Loucy (cell line): Measurements from ENCODE around the gene SLC13A1.

Experiments
- H2AFZ ChIP-seq: fragments of 200-600 bp; sonication (generic); 2 replicates; pipeline ENCODE4 v1.6.0; 2016; ENCODE audit warnings: antibody characterized with exemption, mild to moderate bottlenecking, low read length, moderate library complexity
- H3F3A ChIP-seq: fragments of 200-600 bp; 2 replicates; pipeline ENCODE4 v1.6.0; 2016; ENCODE audit warnings: antibody characterized with exemption, low read depth, mild to moderate bottlenecking
- H3K27me3 ChIP-seq: fragments of 200-600 bp; sonication (generic); 2 replicates; pipeline ENCODE4 v1.6.1; 2014; ENCODE audit warnings: low read length, mild to moderate bottlenecking; ENCODE audit not compliant: insufficient read depth, poor library complexity, severe bottlenecking
- H3K36me3 ChIP-seq: fragments of 200-600 bp; sonication (generic); 2 replicates; pipeline ENCODE4 v1.6.1; 2016; ENCODE audit warnings: low read length; ENCODE audit not compliant: insufficient read depth
- H3K4me1 ChIP-seq: fragments of 200-600 bp; sonication (generic); 2 replicates; pipeline ENCODE4 v1.5.1; 2014; ENCODE audit warnings: low read length, mild to moderate bottlenecking; ENCODE audit not compliant: insufficient read depth, poor library complexity, severe bottlenecking
- H3K4me2 ChIP-seq: fragments of 200-600 bp; sonication (generic); 2 replicates; pipeline ENCODE4 v1.6.0; 2014; ENCODE audit warnings: antibody characterized with exemption, low read length, low read depth, mild to moderate bottlenecking; ENCODE audit not compliant: poor library complexity, severe bottlenecking
- H3K4me3 ChIP-seq: fragments of 200-600 bp; sonication (generic); 2 replicates; pipeline ENCODE4 v1.5.1; 2014; ENCODE audit warnings: low read length, mild to moderate bottlenecking, mixed read lengths; ENCODE audit not compliant: poor library complexity, severe bottlenecking
- H3K79me2 ChIP-seq: fragments of 200-600 bp; sonication (generic); 2 replicates; pipeline ENCODE4 v1.6.1; 2014; ENCODE audit warnings: low read length; ENCODE audit not compliant: insufficient read depth
- H3K9ac ChIP-seq: fragments of 200-600 bp; sonication (generic); 2 replicates; pipeline ENCODE4 v1.6.0; 2014; ENCODE audit warnings: mild to moderate bottlenecking, low read depth, low read length, moderate library complexity; ENCODE audit not compliant: poor library complexity, severe bottlenecking
- H3K9me2 ChIP-seq: fragments of 200-600 bp; sonication (generic); replicated peaks from 2 replicates; pipeline ENCODE4 v1.6.1; 2016; ENCODE audit warnings: low read depth, low read length, mixed read lengths
- H3K9me3 ChIP-seq: fragments of 200-600 bp; sonication (generic); 2 replicates; pipeline ENCODE4 v1.6.1; 2014; ENCODE audit warnings: mild to moderate bottlenecking, antibody characterized with exemption, low read length, low read depth; ENCODE audit not compliant: insufficient read depth
- H4K20me1 ChIP-seq: fragments of 200-600 bp; sonication (generic); 2 replicates; pipeline ENCODE4 v1.6.0; 2014; ENCODE audit warnings: antibody characterized with exemption, low read length, mild to moderate bottlenecking; ENCODE audit not compliant: insufficient read depth, poor library complexity, severe bottlenecking
- EZH2phosphoT487 ChIP-seq: fragments of 200-600 bp; IDR thresholded peaks from 2 replicates; pipeline ENCODE4 v1.6.1; 2018; ENCODE audit warnings: antibody characterized with exemption, mild to moderate bottlenecking, moderate library complexity, borderline replicate concordance
- TF ChIP-seq, protein P1 (sequence below): fragments of 200-600 bp; sonication (generic); conservative IDR thresholded peaks from 2 replicates; pipeline ENCODE4 v1.5.1; 2014; ENCODE audit warnings: mild to moderate bottlenecking, antibody characterized with exemption, low read length

Gene SLC13A1

DNA sequence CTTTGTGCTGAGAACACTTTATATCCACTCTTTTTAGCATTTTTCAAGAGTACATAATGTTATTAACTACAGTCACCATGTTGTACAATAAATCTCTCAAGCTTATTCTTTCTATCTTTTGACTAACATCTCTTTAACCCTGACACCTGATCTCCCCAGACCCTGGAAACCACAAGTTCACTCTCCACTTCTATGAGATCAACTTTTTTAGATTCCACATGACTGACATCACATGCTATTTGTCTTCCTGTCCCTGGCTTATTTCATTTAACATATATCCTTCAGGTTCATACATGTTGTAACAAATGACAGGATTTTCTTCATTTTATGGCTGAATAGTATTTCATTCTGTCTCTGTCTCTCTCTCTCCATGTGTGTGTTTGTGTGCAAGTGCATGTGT lies 15.5 kb downstream of the SLC13A1 start:
- Histone ChIP-seq H3K4me1 (no peaks in the 10 kb centered on the region), H3K27me3 (no peaks in the 10 kb centered on the region), H3K4me3 (no peak overlapping the region)

DNA sequence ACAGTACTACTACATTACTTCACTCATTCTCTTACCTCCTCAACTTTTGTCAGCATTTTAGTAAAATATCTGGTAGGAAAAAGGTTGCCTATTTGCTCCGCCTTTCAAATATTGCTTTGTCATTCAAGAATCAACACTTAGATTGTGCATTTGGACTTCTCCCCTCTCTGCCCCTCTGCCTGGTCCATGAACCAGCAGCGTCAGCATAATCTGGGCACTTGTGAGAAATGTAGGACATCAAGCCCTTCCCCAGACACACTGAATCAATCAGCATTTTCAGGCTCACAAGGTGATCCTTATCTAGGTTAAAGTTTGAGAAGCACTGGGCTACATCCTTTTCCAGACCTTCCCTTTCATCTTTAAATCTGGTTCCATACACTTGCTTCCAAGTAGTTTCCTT lies 16.3 kb downstream of the SLC13A1 start:
- H4K20me1 ChIP-seq, result no peaks in the 10 kb centered on the region
- no peaks in the 10 kb centered on the region for H3K9me2 ChIP-seq
- H3K36me3 ChIP-seq, result no peaks in the 10 kb centered on the region
- no peak overlapping the region for H3K4me2 ChIP-seq
- H3K9me3 ChIP-seq, result no peaks in the 10 kb centered on the region
- no peak for TF ChIP-seq EZH2phosphoT487
- TF ChIP-seq, protein P1, sequence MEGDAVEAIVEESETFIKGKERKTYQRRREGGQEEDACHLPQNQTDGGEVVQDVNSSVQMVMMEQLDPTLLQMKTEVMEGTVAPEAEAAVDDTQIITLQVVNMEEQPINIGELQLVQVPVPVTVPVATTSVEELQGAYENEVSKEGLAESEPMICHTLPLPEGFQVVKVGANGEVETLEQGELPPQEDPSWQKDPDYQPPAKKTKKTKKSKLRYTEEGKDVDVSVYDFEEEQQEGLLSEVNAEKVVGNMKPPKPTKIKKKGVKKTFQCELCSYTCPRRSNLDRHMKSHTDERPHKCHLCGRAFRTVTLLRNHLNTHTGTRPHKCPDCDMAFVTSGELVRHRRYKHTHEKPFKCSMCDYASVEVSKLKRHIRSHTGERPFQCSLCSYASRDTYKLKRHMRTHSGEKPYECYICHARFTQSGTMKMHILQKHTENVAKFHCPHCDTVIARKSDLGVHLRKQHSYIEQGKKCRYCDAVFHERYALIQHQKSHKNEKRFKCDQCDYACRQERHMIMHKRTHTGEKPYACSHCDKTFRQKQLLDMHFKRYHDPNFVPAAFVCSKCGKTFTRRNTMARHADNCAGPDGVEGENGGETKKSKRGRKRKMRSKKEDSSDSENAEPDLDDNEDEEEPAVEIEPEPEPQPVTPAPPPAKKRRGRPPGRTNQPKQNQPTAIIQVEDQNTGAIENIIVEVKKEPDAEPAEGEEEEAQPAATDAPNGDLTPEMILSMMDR, result no peak
- no peak overlapping the region for H2AFZ ChIP-seq
- H3K4me3 ChIP-seq, result no peak overlapping the region
- no peak overlapping the region for H3K9ac ChIP-seq
- no peaks in the 10 kb centered on the region for H3K4me1 ChIP-seq
- no peaks in the 10 kb centered on the region for H3K79me2 ChIP-seq
- H3F3A ChIP-seq, result no peaks in the 10 kb centered on the region
- no peaks in the 10 kb centered on the region for H3K27me3 ChIP-seq

More for the DNA sequence above, 15.5 kb downstream of the SLC13A1 start:
- Histone ChIP-seq H2AFZ (no peak overlapping the region), H3K79me2 (no peaks in the 10 kb centered on the region), H3K9me3 (no peaks in the 10 kb centered on the region), H3K4me2 (no peak overlapping the region), H3K36me3 (no peaks in the 10 kb centered on the region), H4K20me1 (no peaks in the 10 kb centered on the region), H3K9ac (no peak overlapping the region), H3K9me2 (no peaks in the 10 kb centered on the region), H3F3A (no peaks in the 10 kb centered on the region)
- TF ChIP-seq, protein P1, result no peak

DNA sequence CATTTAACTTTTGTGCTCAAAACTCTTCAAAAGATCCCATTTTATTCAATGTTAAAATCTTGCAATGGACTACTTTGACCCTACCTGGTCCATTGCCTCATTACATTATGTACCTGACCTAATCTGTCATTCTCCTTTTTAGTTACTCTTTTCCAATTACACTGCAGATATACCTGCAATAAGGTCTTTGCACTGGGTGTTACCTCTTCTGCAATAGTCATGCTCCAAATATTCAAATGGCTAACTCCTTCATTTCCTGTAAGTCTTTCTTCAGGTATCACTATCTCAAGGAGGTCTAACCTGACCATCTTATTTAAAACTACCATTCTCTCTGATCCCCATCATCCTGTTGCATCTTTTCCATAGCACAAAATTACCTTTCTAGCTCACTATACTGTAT lies 22.3 kb downstream of the SLC13A1 start:
- Histone ChIP-seq H3K79me2 (no peaks in the 10 kb centered on the region), H4K20me1 (no peaks in the 10 kb centered on the region), H3K4me3 (no peak overlapping the region), H3K9me2 (no peaks in the 10 kb centered on the region), H2AFZ (no peak overlapping the region), H3F3A (no peaks in the 10 kb centered on the region), H3K4me2 (no peak overlapping the region), H3K36me3 (no peaks in the 10 kb centered on the region), H3K9me3 (no peaks in the 10 kb centered on the region), H3K9ac (no peak overlapping the region), H3K27me3 (no peaks in the 10 kb centered on the region), H3K4me1 (no peaks in the 10 kb centered on the region)
- no peak for TF ChIP-seq EZH2phosphoT487

DNA sequence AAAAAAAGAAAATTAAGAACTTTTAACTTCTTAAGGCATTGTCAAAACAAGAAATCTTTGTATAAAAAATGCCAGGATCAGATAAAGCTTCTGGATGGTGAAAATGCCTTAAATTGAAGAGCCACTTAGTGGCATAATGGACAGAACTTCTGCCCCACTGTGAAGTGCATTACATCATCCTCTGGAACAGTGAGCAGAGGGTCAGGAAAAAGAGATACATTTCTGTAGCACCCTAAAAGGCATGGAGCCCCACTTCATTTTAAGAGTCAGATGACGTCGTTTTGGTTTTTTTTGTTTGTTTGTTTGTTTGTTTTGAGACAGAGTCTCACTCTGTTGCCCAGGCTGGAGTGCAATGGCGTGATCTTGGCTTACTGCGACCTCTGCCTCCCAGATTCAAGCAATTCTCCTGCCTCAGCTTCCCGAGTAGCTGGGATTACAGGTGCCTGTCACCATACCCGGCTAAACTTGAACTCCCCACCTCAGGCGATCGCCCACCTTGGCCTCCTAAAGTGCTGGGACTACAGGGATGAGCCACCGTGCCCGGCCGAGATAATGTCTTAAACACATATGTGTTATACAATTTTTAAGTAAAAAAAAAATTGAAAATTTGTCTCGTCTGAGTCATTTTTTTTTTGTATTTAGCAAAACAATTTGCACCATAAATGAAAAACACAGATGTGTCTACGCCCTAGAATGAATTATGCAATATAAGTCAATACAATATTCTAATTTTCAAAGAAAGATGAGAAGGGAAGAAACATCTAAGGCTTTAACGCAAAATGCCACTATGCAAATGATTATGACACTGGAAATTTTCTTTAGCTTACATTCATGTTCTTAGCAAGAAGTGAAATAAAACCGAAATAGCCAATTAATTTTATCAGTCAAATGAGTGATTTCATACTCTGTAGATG lies 29.2 kb downstream of the SLC13A1 start:
- H4K20me1 ChIP-seq, result no peaks in the 10 kb centered on the region
- H3F3A ChIP-seq, result no peaks in the 10 kb centered on the region
- no peak overlapping the region for H3K4me3 ChIP-seq
- no peak overlapping the region for H3K4me2 ChIP-seq
- no peaks in the 10 kb centered on the region for H3K4me1 ChIP-seq
- no peaks in the 10 kb centered on the region for H3K27me3 ChIP-seq
- no peaks in the 10 kb centered on the region for H3K79me2 ChIP-seq
- no peaks in the 10 kb centered on the region for H3K9me2 ChIP-seq
- TF ChIP-seq, protein P1, result no peak
- TF ChIP-seq EZH2phosphoT487, result no peak
- H3K36me3 ChIP-seq, result no peaks in the 10 kb centered on the region
- no peaks in the 10 kb centered on the region for H3K9me3 ChIP-seq
- no peak overlapping the region for H3K9ac ChIP-seq
- H2AFZ ChIP-seq, result no peak overlapping the region
